Osteoblast (primary cell): ENCODE data around the gene CORO2B. TPM values are rescaled to one million over a fixed set of nuclear protein-coding genes. Genes with fewer than 3 reads are reported as not detected.

Source experiments
- DNase-seq: peaks from one replicate; pipeline ENCODE4 v3.0.0; 2011; ENCODE audit warnings: low spot score, mixed read lengths; ENCODE audit not compliant: insufficient read length; ENCODE audit errors: missing footprints
- H2AFZ ChIP-seq: 2 replicates; pipeline ENCODE4 v1.6.0; 2011; ENCODE audit warnings: mild to moderate bottlenecking, low read length
- H3K27ac ChIP-seq: 2 replicates; pipeline ENCODE4 v1.5.1; 2011; ENCODE audit warnings: mild to moderate bottlenecking, low read depth, low read length, moderate library complexity
- H3K27me3 ChIP-seq: 2 replicates; pipeline ENCODE4 v1.6.0; 2012; ENCODE audit warnings: mild to moderate bottlenecking, control low read depth, inconsistent platforms, low read length, moderate library complexity; ENCODE audit not compliant: insufficient read depth
- H3K36me3 ChIP-seq: 2 replicates; pipeline ENCODE4 v1.5.1; 2011; ENCODE audit warnings: mild to moderate bottlenecking, low read length, control low read depth, moderate library complexity; ENCODE audit not compliant: insufficient read depth
- H3K4me1 ChIP-seq: 2 replicates; pipeline ENCODE4 v1.5.1; 2011; ENCODE audit warnings: mild to moderate bottlenecking, low read length, control low read depth, moderate library complexity; ENCODE audit not compliant: insufficient read depth
- H3K4me2 ChIP-seq: 2 replicates; pipeline ENCODE4 v1.6.0; 2011; ENCODE audit warnings: mild to moderate bottlenecking, low read length; ENCODE audit not compliant: insufficient read depth
- H3K4me3 ChIP-seq: fragments of 200-600 bp; sonication (generic); 3 replicates; pipeline ENCODE4 v1.5.1; 2012; ENCODE audit warnings: mild to moderate bottlenecking, low read length, inconsistent platforms; ENCODE audit not compliant: insufficient read depth
- H3K79me2 ChIP-seq: 2 replicates; pipeline ENCODE4 v1.6.0; 2012; ENCODE audit warnings: mild to moderate bottlenecking, low read length, control low read depth, inconsistent platforms; ENCODE audit not compliant: insufficient read depth
- H3K9me3 ChIP-seq: 2 replicates; pipeline ENCODE4 v1.5.1; 2011; ENCODE audit warnings: low read depth, low read length, control low read depth
- H4K20me1 ChIP-seq: 2 replicates; pipeline ENCODE4 v1.6.0; 2012; ENCODE audit warnings: mild to moderate bottlenecking, low read length, control low read depth; ENCODE audit not compliant: insufficient read depth
- CTCF ChIP-seq: IDR thresholded peaks from 2 replicates; pipeline ENCODE4 v1.5.1; 2011; ENCODE audit warnings: mild to moderate bottlenecking, low read depth, low read length, moderate library complexity; ENCODE audit errors: extremely low read depth
- total RNA-seq: library from RNA; depleted of rRNA; stranded (reverse); fragments of >200 nt; gene quantifications from 2 replicates; pipeline ENCODE4 v1.2.3, GENCODE V29; 2012

The CORO2B gene
- total RNA-seq, 1 donor, result 10.5 TPM

- no peak overlapping the region for H3K27ac ChIP-seq
- DNase-seq, result peak; percentile 45
- TF ChIP-seq CTCF, result no peak
These were observed 128.6 kb downstream of the CORO2B start for GRCh38 chr15:68707386-68707785.

GRCh38 chr15:68709876-68710275 lies 131.1 kb downstream of the CORO2B start:
- Histone ChIP-seq H3K27ac (no peak overlapping the region), H2AFZ (no peak overlapping the region), H3K4me3 (no peak overlapping the region), H4K20me1 (no peaks in the 10 kb centered on the region), H3K4me2 (no peak overlapping the region), H3K9me3 (no peaks in the 10 kb centered on the region), H3K79me2 (no peaks in the 10 kb centered on the region), H3K4me1 (no peaks in the 10 kb centered on the region), H3K36me3 (peaks cover 3% of the 10 kb centered on the region), H3K27me3 (no peaks in the 10 kb centered on the region)
- DNase-seq, result no peak
- no peak for TF ChIP-seq CTCF

More at GRCh38 chr15:68707386-68707785, 128.6 kb downstream of the CORO2B start:
- Histone ChIP-seq H3K27me3 (no peaks in the 10 kb centered on the region), H3K4me1 (peaks cover 3% of the 10 kb centered on the region), H3K4me3 (no peak overlapping the region), H3K4me2 (no peak overlapping the region), H4K20me1 (no peaks in the 10 kb centered on the region), H3K79me2 (no peaks in the 10 kb centered on the region), H2AFZ (no peak overlapping the region), H3K9me3 (no peaks in the 10 kb centered on the region), H3K36me3 (peaks cover 3% of the 10 kb centered on the region)

- TF ChIP-seq CTCF, result no peak
- DNase-seq, result no peak
- H3K4me2 ChIP-seq, result no peak overlapping the region
- H3K27me3 ChIP-seq, result no peaks in the 10 kb centered on the region
- H3K36me3 ChIP-seq, result peaks cover 3% of the 10 kb centered on the region
- H2AFZ ChIP-seq, result no peak overlapping the region
- H4K20me1 ChIP-seq, result no peaks in the 10 kb centered on the region
- H3K79me2 ChIP-seq, result no peaks in the 10 kb centered on the region
- H3K4me1 ChIP-seq, result no peaks in the 10 kb centered on the region
- no peak overlapping the region for H3K4me3 ChIP-seq
- H3K27ac ChIP-seq, result no peak overlapping the region
- no peaks in the 10 kb centered on the region for H3K9me3 ChIP-seq
These were observed 131.7 kb downstream of the CORO2B start for GRCh38 chr15:68710536-68710935.

GRCh38 chr15:68711406-68711805 lies 132.6 kb downstream of the CORO2B start:
- H3K79me2 ChIP-seq, result no peaks in the 10 kb centered on the region
- no peak overlapping the region for H2AFZ ChIP-seq
- peaks cover 3% of the 10 kb centered on the region for H3K36me3 ChIP-seq
- TF ChIP-seq CTCF, result no peak
- no peaks in the 10 kb centered on the region for H3K9me3 ChIP-seq
- DNase-seq, result no peak
- H3K4me3 ChIP-seq, result no peak overlapping the region
- H3K4me1 ChIP-seq, result no peaks in the 10 kb centered on the region
- no peak overlapping the region for H3K4me2 ChIP-seq
- no peaks in the 10 kb centered on the region for H3K27me3 ChIP-seq
- H4K20me1 ChIP-seq, result no peaks in the 10 kb centered on the region
- H3K27ac ChIP-seq, result no peak overlapping the region
